Psoas muscle (tissue), 8 donors: ENCODE results near the gene P2RX4. TPM values are rescaled to one million over a fixed set of nuclear protein-coding genes. Genes with fewer than 3 reads are reported as not detected.
"Not testable (repeated sequence)": the region's sequence is repeated elsewhere in the genome, so short reads cannot be mapped to it uniquely, and the experiment has no call there.

Experiments
- ATAC-seq, 4 donors: fragments of 200-7000 bp; cut with Tn5 transposase; one replicate each; pipeline ENCODE4 v1.9.1; 2020; ENCODE audit warnings: moderate library complexity in 3 of 4, mild to moderate bottlenecking in 2 of 4
- DNase-seq, 2 donors: peaks; one replicate each; pipeline ENCODE4 v3.0.0-alpha.2; 2020
- H3K27ac ChIP-seq: fragments of 200-600 bp; one replicate; pipeline ENCODE4 v1.8.0; 2022
- H3K27me3 ChIP-seq, 3 donors: fragments of 200-600 bp in 1 of 3; one replicate each; pipeline versions ENCODE4 v1.6.1 to v1.8.0; 2013 to 2022; ENCODE audit warnings: low read length in 2 of 3, mild to moderate bottlenecking in 2 of 3, moderate library complexity in 1 of 3; ENCODE audit not compliant: insufficient read depth in 3 of 3
- H3K36me3 ChIP-seq, 2 donors: fragments of 200-600 bp in 1 of 2; one replicate each; pipeline versions ENCODE4 v1.6.1 to v1.8.0; 2013 to 2022; ENCODE audit warnings: low read depth in 1 of 2, mild to moderate bottlenecking in 1 of 2, moderate library complexity in 1 of 2; ENCODE audit not compliant: insufficient read depth in 1 of 2
- H3K4me1 ChIP-seq: fragments of 200-600 bp; one replicate; pipeline ENCODE4 v1.8.0; 2022
- H3K4me3 ChIP-seq: fragments of 200-600 bp; one replicate; pipeline ENCODE4 v1.8.0; 2022; ENCODE audit warnings: mild to moderate bottlenecking
- H3K9me3 ChIP-seq: fragments of 200-600 bp; one replicate; pipeline ENCODE4 v1.8.0; 2022
- WGBS, 3 donors: extraction: QIAGEN DNeasy Blood & Tissue Kit; methylation state at CpG; one replicate each; pipeline versions ENCODE4 v1.1.6 to v1.1.7; 2013; 5-methylcytosine and 5-hydroxymethylcytosine counted together
- intact Hi-C, 2 donors: fragments of 100-400 bp; cut with DNase I; formaldehyde crosslinking; loops; one replicate each; pipeline versions ENCODE4 v1.11.0 to v1.14.2; 2022
- polyA plus RNA-seq, 3 donors: library from polyadenylated mRNA; stranded (reverse); fragments of 200-250 nt; gene quantifications; one replicate each; pipeline ENCODE4 v1.2.3, GENCODE V29; 2013
- total RNA-seq, 4 donors: library from RNA; stranded (reverse); fragmentation: NEBNext Ultra II Directional in 2 of 4; extraction: Animal tissue kit (Norgen Biotek cat#: 25700) in 2 of 4; gene quantifications; one replicate each; pipeline versions ENCODE4 v1.2.1 to v1.2.4, GENCODE V29; 2021 to 2023
- TF ChIP-seq, protein P1 (sequence below): fragments of 200-600 bp; IDR thresholded peaks from one replicate; pipeline ENCODE4 v1.8.0; 2022; ENCODE audit warnings: antibody characterized with exemption
- donor health status: healthy with polysubstance abuse.
- donor health status: DM: no; HTN: no; CAD: no; lungs with moderate emphysema.
- donor health status: Bipolar disorder and iron deficiency.
- donor health status: healthy.
- donor health status: DM: yes; HTN: yes; CAD: no.
- donor health status: DM: no; HTN: no; CAD: no.
- donor health status: DM: no; HTN: no; CAD: no.
- donor health status: DM: yes; HTN: yes; CAD: no.

P2RX4 gene
- total and polyA plus RNA-seq, 7 donors, result 1.1 to 3.4 (median 1.7) TPM

DNA sequence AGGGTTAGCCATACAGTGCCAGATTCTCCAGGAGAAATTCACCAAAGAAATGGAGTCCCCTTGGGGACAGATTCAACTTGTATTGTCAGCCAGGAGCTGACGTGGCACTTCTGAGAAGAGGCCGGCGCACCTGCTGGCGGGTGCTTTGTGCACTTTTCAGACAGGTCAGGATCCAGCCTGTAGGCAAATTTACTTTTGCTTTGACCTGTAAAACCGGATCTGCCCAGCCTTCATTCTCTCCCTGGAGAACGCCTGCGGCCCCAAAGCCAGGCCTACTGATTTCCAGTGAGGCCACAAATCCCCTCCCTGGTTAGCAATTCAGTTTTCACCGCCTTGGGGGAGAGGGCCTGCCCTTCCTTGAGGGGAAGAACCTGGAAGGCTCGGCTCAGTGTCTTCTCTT lies 17.4 kb downstream of the P2RX4 start:
- TF ChIP-seq, protein P1, sequence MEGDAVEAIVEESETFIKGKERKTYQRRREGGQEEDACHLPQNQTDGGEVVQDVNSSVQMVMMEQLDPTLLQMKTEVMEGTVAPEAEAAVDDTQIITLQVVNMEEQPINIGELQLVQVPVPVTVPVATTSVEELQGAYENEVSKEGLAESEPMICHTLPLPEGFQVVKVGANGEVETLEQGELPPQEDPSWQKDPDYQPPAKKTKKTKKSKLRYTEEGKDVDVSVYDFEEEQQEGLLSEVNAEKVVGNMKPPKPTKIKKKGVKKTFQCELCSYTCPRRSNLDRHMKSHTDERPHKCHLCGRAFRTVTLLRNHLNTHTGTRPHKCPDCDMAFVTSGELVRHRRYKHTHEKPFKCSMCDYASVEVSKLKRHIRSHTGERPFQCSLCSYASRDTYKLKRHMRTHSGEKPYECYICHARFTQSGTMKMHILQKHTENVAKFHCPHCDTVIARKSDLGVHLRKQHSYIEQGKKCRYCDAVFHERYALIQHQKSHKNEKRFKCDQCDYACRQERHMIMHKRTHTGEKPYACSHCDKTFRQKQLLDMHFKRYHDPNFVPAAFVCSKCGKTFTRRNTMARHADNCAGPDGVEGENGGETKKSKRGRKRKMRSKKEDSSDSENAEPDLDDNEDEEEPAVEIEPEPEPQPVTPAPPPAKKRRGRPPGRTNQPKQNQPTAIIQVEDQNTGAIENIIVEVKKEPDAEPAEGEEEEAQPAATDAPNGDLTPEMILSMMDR, result no peak
- DNase-seq (no peak), ATAC-seq (no peak)
- no peaks in the 10 kb centered on the region for H3K27me3 ChIP-seq
- H3K9me3 ChIP-seq, result no peaks in the 10 kb centered on the region
- H3K36me3 ChIP-seq, result no peaks in the 10 kb centered on the region
- intact Hi-C loops, result no loop called here
- WGBS, 3 donors, result 81 to 85% (median 83%) methylated on average over 9 of the region's 9 CpGs
- H3K4me1 ChIP-seq, result no peaks in the 10 kb centered on the region
- H3K27ac ChIP-seq, result no peak overlapping the region
- no peak overlapping the region for H3K4me3 ChIP-seq

DNA sequence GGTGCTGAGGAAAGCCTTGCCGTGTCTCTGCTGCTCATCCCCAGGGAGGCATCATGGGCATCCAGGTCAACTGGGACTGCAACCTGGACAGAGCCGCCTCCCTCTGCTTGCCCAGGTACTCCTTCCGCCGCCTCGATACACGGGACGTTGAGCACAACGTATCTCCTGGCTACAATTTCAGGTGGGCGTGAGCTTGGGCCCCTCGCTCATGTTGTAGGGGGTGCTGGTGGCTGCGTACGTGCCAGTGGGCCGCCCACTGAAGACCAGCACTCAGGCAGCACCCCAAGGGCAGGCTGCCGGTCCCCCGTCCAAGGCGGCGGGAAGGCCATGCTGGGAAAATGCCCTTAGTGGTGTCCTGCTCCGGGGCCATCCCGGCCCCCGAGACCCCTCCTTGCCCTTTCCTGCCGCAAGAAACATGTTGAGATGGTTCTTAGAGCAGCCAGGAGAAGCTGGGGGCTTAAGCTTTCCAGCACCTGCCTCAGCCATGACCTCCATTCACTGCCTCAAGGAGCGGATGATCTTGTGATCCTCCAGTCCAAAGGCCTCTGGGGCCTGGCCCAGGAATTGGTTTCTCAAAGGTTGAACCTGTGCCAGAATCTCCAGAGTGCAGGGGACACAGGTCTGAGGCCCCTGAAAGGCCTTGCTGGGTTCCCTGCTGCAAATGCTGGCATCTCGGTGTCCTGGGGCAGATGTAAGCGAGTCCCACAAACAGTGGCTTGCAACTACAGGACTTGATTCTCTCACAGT lies 19.2 kb downstream of the P2RX4 start:
- Histone ChIP-seq H3K4me1 (no peaks in the 10 kb centered on the region), H3K27ac (no peak overlapping the region), H3K4me3 (no peak overlapping the region), H3K9me3 (no peaks in the 10 kb centered on the region), H3K27me3 (no peaks in the 10 kb centered on the region), H3K36me3 (peaks cover 0 to 5% of the 10 kb centered on the region in 2 donors)
- DNase-seq (peak in 1 of 2 donors; percentile 20), ATAC-seq (no peak)
- WGBS, 3 donors, result 93 to 97% (median 95%) methylated on average over 23 to 24 of the region's 24 CpGs
- TF ChIP-seq, protein P1, result no peak
- intact Hi-C loops, result no loop called here

DNA sequence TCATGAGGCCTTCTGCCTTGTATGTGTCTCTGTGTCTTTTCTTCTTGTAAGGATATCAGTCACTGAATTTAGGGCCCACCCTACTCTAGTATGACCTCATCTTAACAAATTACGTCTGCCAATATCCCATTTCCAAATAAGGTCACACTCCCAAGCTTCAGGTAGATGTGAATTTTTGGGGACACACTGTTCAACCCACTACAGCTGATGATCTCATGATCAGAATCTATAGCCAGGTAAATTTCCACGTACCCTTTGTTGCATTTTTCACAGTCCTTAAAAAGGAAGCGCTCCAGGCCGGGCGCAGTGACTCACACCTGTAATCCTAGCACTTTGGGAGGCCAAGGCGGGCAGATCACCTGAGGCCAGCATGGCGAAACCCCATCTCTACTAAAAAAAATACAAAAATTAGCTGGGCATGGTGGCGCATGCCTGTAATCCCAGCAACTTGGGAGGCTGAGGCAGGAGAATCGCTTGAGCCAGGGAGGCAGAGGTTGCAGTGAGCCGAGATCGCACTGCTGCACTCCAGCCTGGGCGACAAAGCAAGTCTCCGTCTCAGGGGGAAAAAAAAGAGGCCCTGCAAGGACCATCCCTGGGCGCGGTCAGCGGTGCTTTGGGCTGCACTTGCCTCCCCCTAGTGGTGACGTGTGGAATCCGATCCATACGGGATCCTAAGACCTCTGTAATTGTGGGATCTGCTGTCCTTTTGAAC lies 20.1 kb downstream of the P2RX4 start:
- H3K9me3 ChIP-seq, intact Hi-C loops, H3K36me3 ChIP-seq, H3K27ac ChIP-seq, H3K27me3 ChIP-seq, H3K4me3 ChIP-seq, H3K4me1 ChIP-seq: not testable (repeated sequence)
- 44 to 49% (median 45%) methylated on average over 19 of the region's 19 CpGs for WGBS, 3 donors
- DNase-seq (peak; percentile 64 to 79), ATAC-seq (peak in 3 of 4 donors; percentile 59 to 73 (median 70))
- TF ChIP-seq, protein P1, result peak; percentile 66

DNA sequence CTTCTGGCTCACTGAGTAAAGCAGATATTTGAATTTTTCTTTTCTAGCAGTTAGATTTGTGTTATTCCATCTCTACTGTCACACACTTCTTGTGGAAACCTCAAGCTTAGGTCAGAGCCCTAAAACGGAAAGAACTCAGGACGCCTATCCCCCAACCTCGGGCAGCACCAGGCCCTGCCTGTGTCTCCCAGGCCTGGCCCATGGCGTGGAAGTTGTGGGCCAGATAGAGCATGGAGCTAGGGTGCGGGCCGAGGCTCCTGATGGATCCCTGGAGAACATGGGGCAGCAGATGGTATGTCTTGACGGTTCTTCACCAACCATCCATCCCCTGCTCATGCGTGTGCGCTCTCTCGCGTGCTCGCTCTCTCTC lies 20.6 kb downstream of the P2RX4 start:
- Histone ChIP-seq H3K27ac (no peak overlapping the region), H3K9me3 (no peaks in the 10 kb centered on the region), H3K36me3 (peaks cover 0 to 5% of the 10 kb centered on the region in 2 donors), H3K4me1 (no peaks in the 10 kb centered on the region), H3K27me3 (no peaks in the 10 kb centered on the region), H3K4me3 (no peak overlapping the region)
- DNase-seq, result peak in 1 of 2 donors; percentile 29
- 88 to 89% (median 89%) methylated on average over 12 of the region's 12 CpGs for WGBS, 3 donors
- ATAC-seq, result no peak
- intact Hi-C loops, result no loop called here
- TF ChIP-seq, protein P1, result no peak
